Astrocyte of the spinal cord (primary cell): ENCODE data around the gene CSF2.

Experiments used
- DNase-seq: peaks from one replicate; pipeline ENCODE4 v3.0.0; 2011; ENCODE audit warnings: low read depth, low spot score
- H3K4me3 ChIP-seq: 2 replicates; pipeline ENCODE4 v1.5.1; 2011; ENCODE audit warnings: low read depth, mild to moderate bottlenecking, low read length, moderate library complexity
- CTCF ChIP-seq: IDR thresholded peaks from 2 replicates; pipeline ENCODE4 v1.5.1; 2012; ENCODE audit warnings: low read depth, mild to moderate bottlenecking, low read length, inconsistent platforms
- in situ Hi-C: cut with HindIII; loops from 2 replicates; pipeline ENCODE4 v1.10.0; 2017; ENCODE audit warnings: low sequenced_read_pairs

Gene CSF2

DNA sequence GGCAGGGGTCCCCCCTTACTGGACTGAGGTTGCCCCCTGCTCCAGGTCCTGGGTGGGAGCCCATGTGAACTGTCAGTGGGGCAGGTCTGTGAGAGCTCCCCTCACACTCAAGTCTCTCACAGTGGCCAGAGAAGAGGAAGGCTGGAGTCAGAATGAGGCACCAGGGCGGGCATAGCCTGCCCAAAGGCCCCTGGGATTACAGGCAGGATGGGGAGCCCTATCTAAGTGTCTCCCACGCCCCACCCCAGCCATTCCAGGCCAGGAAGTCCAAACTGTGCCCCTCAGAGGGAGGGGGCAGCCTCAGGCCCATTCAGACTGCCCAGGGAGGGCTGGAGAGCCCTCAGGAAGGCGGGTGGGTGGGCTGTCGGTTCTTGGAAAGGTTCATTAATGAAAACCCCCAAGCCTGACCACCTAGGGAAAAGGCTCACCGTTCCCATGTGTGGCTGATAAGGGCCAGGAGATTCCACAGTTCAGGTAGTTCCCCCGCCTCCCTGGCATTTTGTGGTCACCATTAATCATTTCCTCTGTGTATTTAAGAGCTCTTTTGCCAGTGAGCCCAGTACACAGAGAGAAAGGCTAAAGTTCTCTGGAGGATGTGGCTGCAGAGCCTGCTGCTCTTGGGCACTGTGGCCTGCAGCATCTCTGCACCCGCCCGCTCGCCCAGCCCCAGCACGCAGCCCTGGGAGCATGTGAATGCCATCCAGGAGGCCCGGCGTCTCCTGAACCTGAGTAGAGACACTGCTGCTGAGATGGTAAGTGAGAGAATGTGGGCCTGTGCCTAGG, at the start of gene CSF2:
TSS of gene CSF2 (plus strand) at position 559 of the 783 bp plus-strand sequence. CDS start at position 594, 35 bp downstream.
- no peak within 1 kb of the TSS for H3K4me3 ChIP-seq
- in situ Hi-C loops = no loop called here
- no peak for TF ChIP-seq CTCF
- DNase-seq = no peak

GRCh38 chr5:132024117-132024435, 49.5 kb upstream of the CSF2 start:
- no peak overlapping the region for H3K4me3 ChIP-seq
- no peak for DNase-seq
- no peak for TF ChIP-seq CTCF
- in situ Hi-C loops = no loop called here

DNA sequence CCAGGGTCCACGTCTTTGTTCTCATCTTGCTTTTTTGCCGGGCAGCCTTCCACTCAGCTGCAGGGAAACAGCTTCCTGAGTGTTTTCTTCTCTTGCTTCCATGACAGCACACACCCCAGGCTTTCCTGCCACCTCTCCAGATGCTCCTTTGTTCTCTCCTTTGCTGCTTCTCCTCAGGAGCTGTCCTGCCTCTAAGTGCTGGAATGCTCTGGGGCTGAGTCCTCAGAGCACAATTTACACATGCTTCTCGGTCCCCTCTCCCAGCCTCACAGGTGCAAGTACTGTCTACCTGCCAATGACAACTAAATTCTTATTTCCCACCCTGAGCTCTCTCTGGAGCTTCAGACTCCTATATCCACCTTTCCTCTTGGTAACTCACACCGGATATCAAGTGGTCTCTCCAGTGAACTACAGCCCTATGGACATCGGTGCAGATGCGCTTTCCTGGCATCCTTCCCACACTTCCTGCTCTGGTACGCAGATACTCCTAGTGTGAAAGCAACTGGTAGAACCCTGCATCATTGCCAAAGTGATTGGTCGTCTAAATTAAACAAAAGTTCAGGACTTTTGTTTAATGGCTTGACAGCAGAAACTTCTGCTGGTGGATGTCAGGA, 48.7 kb upstream of the CSF2 start:
- in situ Hi-C loops = no loop called here
- DNase-seq = no peak
- TF ChIP-seq CTCF = no peak

GRCh38 chr5:132025403-132025971, 48.1 kb upstream of the CSF2 start:
- TF ChIP-seq CTCF = no peak
- in situ Hi-C loops = no loop called here
- H3K4me3 ChIP-seq = no peak overlapping the region
- no peak for DNase-seq

More for the DNA sequence above, 48.7 kb upstream of the CSF2 start:
- H3K4me3 ChIP-seq = no peak overlapping the region

DNA sequence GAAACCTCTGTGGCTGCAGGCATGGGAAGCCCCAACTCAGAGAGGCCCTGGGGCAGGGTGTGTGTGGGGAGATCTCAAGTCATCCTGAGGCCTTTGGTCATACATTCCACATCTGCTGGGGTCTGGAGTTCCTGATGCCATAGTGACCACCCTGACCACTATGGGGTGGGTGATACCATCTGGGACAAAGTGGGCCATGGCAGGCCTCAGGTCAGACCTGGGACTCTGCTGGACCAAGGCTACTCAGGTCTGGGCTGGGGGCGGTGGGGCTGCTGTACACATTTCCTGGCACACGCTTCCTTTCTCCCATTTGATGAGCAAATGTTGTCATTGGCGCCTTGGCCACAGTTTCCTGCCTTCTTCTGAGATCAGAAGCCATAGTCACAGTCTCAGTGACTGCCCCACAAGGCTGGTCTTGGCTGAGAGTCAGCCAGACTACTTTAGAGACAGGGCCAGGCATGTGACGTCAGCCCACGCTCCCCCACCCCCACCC, 47.0 kb upstream of the CSF2 start:
- DNase-seq = no peak
- H3K4me3 ChIP-seq = no peak overlapping the region
- no peak for TF ChIP-seq CTCF
- in situ Hi-C loops = no loop called here

DNA sequence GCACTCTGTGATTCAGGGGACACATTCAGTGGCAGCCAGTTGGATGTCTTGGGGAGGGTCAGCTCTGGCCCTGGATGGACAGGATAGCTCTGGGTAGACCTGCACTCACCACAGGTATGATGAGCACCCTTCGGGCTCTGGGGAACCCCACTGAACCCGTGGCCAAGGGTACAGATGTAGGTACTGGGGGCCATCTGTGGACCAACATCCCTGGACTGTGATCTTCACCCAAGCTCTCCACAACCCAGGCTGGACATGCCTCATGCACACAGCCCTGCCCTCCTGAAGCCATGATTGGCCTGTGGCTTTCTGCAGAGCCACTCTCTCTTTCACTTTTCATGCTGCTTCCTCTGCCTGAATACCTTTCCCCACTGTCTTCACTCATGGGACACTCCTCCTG, 46.6 kb upstream of the CSF2 start:
- no peak for TF ChIP-seq CTCF
- no peak for DNase-seq
- in situ Hi-C loops = no loop called here
- no peak overlapping the region for H3K4me3 ChIP-seq
